Mucosa of descending colon (tissue), 3 donors: ENCODE measurements around the gene CBLIF. TPM values are rescaled to one million over a fixed set of nuclear protein-coding genes. Genes with fewer than 3 reads are reported as not detected.

ENCODE experiments used
- ATAC-seq: fragments of 200-7000 bp; cut with Tn5 transposase; one replicate; pipeline ENCODE4 v1.9.1; 2020; ENCODE audit warnings: mild to moderate bottlenecking, moderate library complexity
- DNase-seq, 3 donors: peaks; one replicate each; pipeline ENCODE4 v3.0.0-alpha.2; 2020
- H3K36me3 ChIP-seq: fragments of 200-600 bp; one replicate; pipeline ENCODE4 v1.8.0; 2021; ENCODE audit warnings: low read depth, mild to moderate bottlenecking
- H3K4me1 ChIP-seq: fragments of 200-600 bp; one replicate; pipeline ENCODE4 v1.8.0; 2021; ENCODE audit warnings: low read depth, mild to moderate bottlenecking
- H3K4me3 ChIP-seq: fragments of 200-600 bp; one replicate; pipeline ENCODE4 v1.8.0; 2021; ENCODE audit warnings: mild to moderate bottlenecking
- H3K9me3 ChIP-seq: fragments of 200-600 bp; one replicate; pipeline ENCODE4 v1.8.0; 2021; ENCODE audit warnings: mild to moderate bottlenecking
- CTCF ChIP-seq: fragments of 200-600 bp; IDR thresholded peaks from one replicate; pipeline ENCODE4 v1.8.0; 2022; ENCODE audit warnings: antibody characterized with exemption, mild to moderate bottlenecking
- intact Hi-C, 2 donors: fragments of 100-400 bp; cut with DNase I in 1 of 2; cut with micrococcal nuclease in 1 of 2; formaldehyde crosslinking; loops; one replicate each; pipeline versions ENCODE4 v1.11.0 to v1.11.1; 2022; cut with DNase I, micrococcal nuclease
- total RNA-seq, 3 donors: library from RNA; stranded (reverse); fragmentation: NEBNext Ultra II Directional in 2 of 3; extraction: Animal tissue kit (Norgen Biotek cat#: 25700) in 2 of 3; gene quantifications; one replicate each; pipeline versions ENCODE4 v1.2.1 to v1.2.4, GENCODE V29; 2021 to 2023
- donor health status: DM: no; HTN: no; CAD: no; lungs with moderate emphysema.
- donor health status: DM: no; HTN: no; CAD: no.
- donor health status: DM: no; HTN: yes; CAD: no.

The CBLIF gene
- total RNA-seq, 3 donors from 2014 or later, result 0.49 to 0.63 TPM; not detected in 1

DNA sequence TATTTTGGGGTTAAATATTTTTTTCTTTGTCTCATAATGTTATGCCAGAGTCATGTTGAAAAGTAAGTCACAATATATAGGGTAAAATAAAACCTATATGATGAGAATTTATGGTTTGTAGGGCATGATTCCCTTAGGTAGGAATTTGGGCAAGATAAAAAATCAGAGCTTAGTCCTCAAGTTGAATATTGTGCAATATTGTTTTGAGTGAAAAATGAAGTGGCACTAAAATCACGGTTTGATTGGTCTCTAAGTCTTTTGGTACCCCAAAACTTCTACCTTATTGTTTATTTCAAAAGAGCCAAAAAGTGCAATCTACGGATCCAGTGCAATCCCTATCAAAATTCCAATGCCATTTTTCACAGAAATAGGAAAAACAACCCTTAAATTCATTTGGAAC is 33.1 kb downstream of the CBLIF start:
- intact Hi-C loops, result no loop called here
- H3K4me1 ChIP-seq, result peaks cover 8% of the 10 kb centered on the region

DNA sequence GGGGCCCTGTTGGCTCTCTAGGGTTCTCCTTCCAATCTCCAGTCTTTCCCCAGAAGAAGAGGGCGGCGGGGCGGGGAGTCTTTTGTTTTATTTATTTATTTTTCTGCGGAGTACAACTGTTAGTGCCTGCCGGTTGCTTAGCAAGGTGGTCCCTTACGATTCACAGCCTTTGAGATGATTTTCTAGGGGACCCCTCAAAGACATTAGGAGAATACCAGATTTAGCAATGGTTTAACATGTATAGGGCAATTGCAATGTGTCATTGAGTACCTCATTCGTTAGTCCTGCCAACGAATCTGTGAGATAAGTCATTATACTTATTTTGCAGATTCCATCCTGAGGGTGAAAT is 34.4 kb downstream of the CBLIF start:
- no peaks in the 10 kb centered on the region for H3K36me3 ChIP-seq
- H3K4me3 ChIP-seq, result no peak overlapping the region
- peaks cover 8% of the 10 kb centered on the region for H3K4me1 ChIP-seq
- ATAC-seq (no peak), DNase-seq (no peak)
- H3K9me3 ChIP-seq, result no peaks in the 10 kb centered on the region
- no peak for TF ChIP-seq CTCF
- intact Hi-C loops, result no loop called here

More for the DNA sequence above, 33.1 kb downstream of the CBLIF start:
- H3K9me3 ChIP-seq, result no peaks in the 10 kb centered on the region
- DNase-seq, result no peak
- no peak overlapping the region for H3K4me3 ChIP-seq
- no peak for ATAC-seq
- no peaks in the 10 kb centered on the region for H3K36me3 ChIP-seq
- no peak for TF ChIP-seq CTCF

- Histone ChIP-seq H3K4me3 (peak within 1 kb of the TSS; percentile 35), H3K9me3 (no peaks in the 10 kb centered on the region), H3K4me1 (peaks cover 8% of the 10 kb centered on the region), H3K36me3 (no peaks in the 10 kb centered on the region)
- intact Hi-C loops, result no loop called here
- no peak for TF ChIP-seq CTCF
- ATAC-seq (peak; percentile 99), DNase-seq (peak; percentile 88 to 95 (median 94))
Measured at GRCh38 chr11:59810189-59810910, 34.9 kb downstream of the CBLIF start, which contains the start of gene MRPL16. Gene MRPL16, minus strand, starts transcription at chr11:59810778. Its CDS starts 120 bp downstream, at chr11:59810658.

GRCh38 chr11:59807047-59807610 is 38.2 kb downstream of the CBLIF start:
- no peaks in the 10 kb centered on the region for H3K9me3 ChIP-seq
- peaks cover 8% of the 10 kb centered on the region for H3K4me1 ChIP-seq
- intact Hi-C loops, result no loop called here
- peak in 1 of 3 donors; percentile 19 for DNase-seq
- no peak for TF ChIP-seq CTCF
- no peaks in the 10 kb centered on the region for H3K36me3 ChIP-seq
- ATAC-seq, result peak; percentile 18
- H3K4me3 ChIP-seq, result no peak overlapping the region

GRCh38 chr11:59804061-59804460 is 41.2 kb downstream of the CBLIF start:
- Histone ChIP-seq H3K36me3 (no peaks in the 10 kb centered on the region), H3K4me3 (no peak overlapping the region), H3K9me3 (no peaks in the 10 kb centered on the region), H3K4me1 (peaks cover 22% of the 10 kb centered on the region)
- DNase-seq (no peak), ATAC-seq (no peak)
- TF ChIP-seq CTCF, result no peak
- intact Hi-C loops, result loop anchor here in 1 of 2 donors (5.0 kb wide), 1 partner anchor 47 kb away; the partner anchor contains the start of gene STX3
